NT2/D1 (cell line): ENCODE data around the gene MPP7.

Experiments
- DNase-seq: peaks from one replicate; pipeline ENCODE4 v3.0.0-alpha.2; 2011; ENCODE audit warnings: low read depth, low spot score
- H3K27me3 ChIP-seq: 2 replicates; pipeline ENCODE4 v1.6.0; 2011; ENCODE audit warnings: mild to moderate bottlenecking; ENCODE audit not compliant: insufficient read length, insufficient read depth
- H3K36me3 ChIP-seq: 2 replicates; pipeline ENCODE4 v1.6.1; 2011; ENCODE audit warnings: mild to moderate bottlenecking, low read length, mixed read lengths; ENCODE audit not compliant: insufficient read depth, insufficient read length
- H3K4me1 ChIP-seq: 2 replicates; pipeline ENCODE4 v1.5.1; 2011; ENCODE audit not compliant: insufficient read depth, insufficient read length
- H3K4me3 ChIP-seq: 2 replicates; pipeline ENCODE4 v1.5.1; 2011; ENCODE audit warnings: low read depth; ENCODE audit not compliant: insufficient read length
- H3K9ac ChIP-seq: 2 replicates; pipeline ENCODE4 v1.6.0; 2011; ENCODE audit warnings: low read depth; ENCODE audit not compliant: insufficient read length
- H3K9me3 ChIP-seq: 2 replicates; pipeline ENCODE4 v1.5.1; 2011; ENCODE audit warnings: mild to moderate bottlenecking, low read length; ENCODE audit not compliant: insufficient read depth
- SUZ12 ChIP-seq: IDR thresholded peaks from 2 replicates; pipeline ENCODE4 v1.6.1; 2011; ENCODE audit not compliant: insufficient read length, insufficient read depth; ENCODE audit errors: extremely low read depth
- YY1 ChIP-seq: IDR thresholded peaks from 2 replicates; pipeline ENCODE4 v1.6.1; 2011; ENCODE audit not compliant: insufficient read length, insufficient read depth
- ZNF274 ChIP-seq: IDR thresholded peaks from 2 replicates; pipeline ENCODE4 v1.6.1; 2011; ENCODE audit warnings: mild to moderate bottlenecking, low read depth, low read length

Gene MPP7

GRCh38 chr10:28283251-28283650, 19.6 kb downstream of the MPP7 start:
- no peak overlapping the region for H3K4me3 ChIP-seq
- H3K36me3 ChIP-seq = no peaks in the 10 kb centered on the region
- H3K9ac ChIP-seq = no peak overlapping the region
- H3K4me1 ChIP-seq = peaks cover 6% of the 10 kb centered on the region
- TF ChIP-seq YY1 = no peak
- TF ChIP-seq SUZ12 = no peak
- no peak for TF ChIP-seq ZNF274
- no peaks in the 10 kb centered on the region for H3K9me3 ChIP-seq
- no peaks in the 10 kb centered on the region for H3K27me3 ChIP-seq
- DNase-seq = no peak

- no peaks in the 10 kb centered on the region for H3K36me3 ChIP-seq
- no peak for DNase-seq
- H3K9me3 ChIP-seq = no peaks in the 10 kb centered on the region
- H3K9ac ChIP-seq = no peak overlapping the region
- H3K4me3 ChIP-seq = no peak overlapping the region
- H3K27me3 ChIP-seq = no peaks in the 10 kb centered on the region
- peaks cover 6% of the 10 kb centered on the region for H3K4me1 ChIP-seq
- TF ChIP-seq ZNF274 = no peak
- TF ChIP-seq SUZ12 = no peak
- no peak for TF ChIP-seq YY1
These were observed 20.5 kb downstream of the MPP7 start for GRCh38 chr10:28282336-28282735.

GRCh38 chr10:28281726-28282315, 21.0 kb downstream of the MPP7 start:
- no peak overlapping the region for H3K4me3 ChIP-seq

GRCh38 chr10:28280652-28281051, 22.2 kb downstream of the MPP7 start:
- Histone ChIP-seq H3K4me1 (peaks cover 6% of the 10 kb centered on the region), H3K4me3 (no peak overlapping the region), H3K9me3 (no peaks in the 10 kb centered on the region), H3K36me3 (no peaks in the 10 kb centered on the region), H3K27me3 (no peaks in the 10 kb centered on the region), H3K9ac (no peak overlapping the region)
- no peak for TF ChIP-seq YY1
- TF ChIP-seq SUZ12 = no peak
- no peak for TF ChIP-seq ZNF274
- no peak for DNase-seq

More at GRCh38 chr10:28281726-28282315, 21.0 kb downstream of the MPP7 start:
- Histone ChIP-seq H3K27me3 (no peaks in the 10 kb centered on the region), H3K4me1 (peaks cover 6% of the 10 kb centered on the region), H3K36me3 (no peaks in the 10 kb centered on the region), H3K9me3 (no peaks in the 10 kb centered on the region), H3K9ac (no peak overlapping the region)
- TF ChIP-seq ZNF274 (no peak), YY1 (no peak), SUZ12 (no peak)
- no peak for DNase-seq

- no peak overlapping the region for H3K9ac ChIP-seq
- peaks cover 6% of the 10 kb centered on the region for H3K4me1 ChIP-seq
- DNase-seq = no peak
- no peak overlapping the region for H3K4me3 ChIP-seq
- no peaks in the 10 kb centered on the region for H3K27me3 ChIP-seq
- no peak for TF ChIP-seq YY1
- TF ChIP-seq ZNF274 = no peak
- TF ChIP-seq SUZ12 = no peak
- H3K36me3 ChIP-seq = no peaks in the 10 kb centered on the region
- no peaks in the 10 kb centered on the region for H3K9me3 ChIP-seq
These were observed 23.0 kb downstream of the MPP7 start for GRCh38 chr10:28279878-28280277.

- H3K4me1 ChIP-seq = peaks cover 6% of the 10 kb centered on the region
- H3K4me3 ChIP-seq = no peak overlapping the region
- H3K27me3 ChIP-seq = no peaks in the 10 kb centered on the region
- TF ChIP-seq YY1 = no peak
- TF ChIP-seq SUZ12 = no peak
- no peak for TF ChIP-seq ZNF274
- DNase-seq = no peak
- no peaks in the 10 kb centered on the region for H3K36me3 ChIP-seq
- no peaks in the 10 kb centered on the region for H3K9me3 ChIP-seq
- no peak overlapping the region for H3K9ac ChIP-seq
These were observed 24.0 kb downstream of the MPP7 start for GRCh38 chr10:28278842-28279241.

GRCh38 chr10:28276384-28276783, 26.5 kb downstream of the MPP7 start:
- H3K27me3 ChIP-seq = no peaks in the 10 kb centered on the region
- no peak overlapping the region for H3K9ac ChIP-seq
- TF ChIP-seq ZNF274 = no peak
- TF ChIP-seq SUZ12 = no peak
- TF ChIP-seq YY1 = no peak
- no peaks in the 10 kb centered on the region for H3K4me1 ChIP-seq
- H3K9me3 ChIP-seq = no peaks in the 10 kb centered on the region
- no peak overlapping the region for H3K4me3 ChIP-seq
- no peak for DNase-seq
- no peaks in the 10 kb centered on the region for H3K36me3 ChIP-seq
